HepG2 (cell line): Measurements from ENCODE around the gene SQSTM1. TPM values are rescaled to one million over a fixed set of nuclear protein-coding genes. Genes with fewer than 3 reads are reported as not detected.

Experiments
- DDIT3 ChIP-seq: sonication (generic); formaldehyde crosslinking; IDR thresholded peaks from 2 replicates; pipeline ENCODE4 v1.4.0; 2020; ENCODE audit warnings: mild to moderate bottlenecking, missing genetic modification reagents
- DNMT1 ChIP-seq: sonication (generic); formaldehyde crosslinking; IDR thresholded peaks from 2 replicates; pipeline ENCODE4 v1.5.1; 2020; ENCODE audit warnings: mild to moderate bottlenecking, missing genetic modification reagents
- HNRNPLL ChIP-seq: fragments of 200-400 bp; formaldehyde crosslinking; IDR thresholded peaks from 2 replicates; pipeline ENCODE4 v1.6.1; 2017; ENCODE audit warnings: mild to moderate bottlenecking, low read depth, low read length; ENCODE audit not compliant: poor library complexity, severe bottlenecking
- NR1H2 ChIP-seq: sonication (generic); formaldehyde crosslinking; IDR thresholded peaks from 2 replicates; pipeline ENCODE4 v1.8.1; 2022; ENCODE audit warnings: low read depth, missing genetic modification reagents, borderline replicate concordance
- NR2C2 ChIP-seq: sonication (generic); formaldehyde crosslinking; IDR thresholded peaks from 2 replicates; pipeline ENCODE4 v1.4.0; 2020; ENCODE audit warnings: missing genetic modification reagents, mild to moderate bottlenecking, moderate library complexity, borderline replicate concordance
- PAX8 ChIP-seq: sonication (generic); formaldehyde crosslinking; IDR thresholded peaks from 2 replicates; pipeline ENCODE4 v1.8.0; 2022; ENCODE audit warnings: mild to moderate bottlenecking, missing genetic modification reagents, borderline replicate concordance
- TARDBP ChIP-seq: sonication (generic); formaldehyde crosslinking; IDR thresholded peaks from 2 replicates; pipeline ENCODE4 v1.8.0; 2022; ENCODE audit warnings: mild to moderate bottlenecking, missing genetic modification reagents
- ZBED4 ChIP-seq: sonication (generic); formaldehyde crosslinking; IDR thresholded peaks from 2 replicates; pipeline ENCODE4 v1.4.0; 2020; ENCODE audit warnings: missing genetic modification reagents, borderline replicate concordance
- ZBTB14 ChIP-seq: sonication (generic); formaldehyde crosslinking; IDR thresholded peaks from 2 replicates; pipeline ENCODE4 v1.4.0; 2020; ENCODE audit warnings: missing genetic modification reagents
- ZBTB43 ChIP-seq: sonication (generic); formaldehyde crosslinking; conservative IDR thresholded peaks from 2 replicates; pipeline ENCODE4 v1.4.0; 2020; ENCODE audit warnings: missing genetic modification reagents
- polyA plus RNA-seq, 8 experiments: library from polyadenylated mRNA; depleted of rRNA in 3 of 8; stranded (reverse) in 7 of 8; unstranded in 1 of 8; fragments of >200 nt; fragmentation: Illumina TruSeq in 4 of 8; extraction: Trizol in 4 of 8; gene quantifications; 2 replicates each; pipeline versions ENCODE4 v1.2.1 to v1.2.3, GENCODE V29; 2011 to 2016; ENCODE audit warnings: low read depth in 4 of 8, missing spikeins in 1 of 8, mixed read lengths in 1 of 8; ENCODE audit not compliant: insufficient read depth in 1 of 8
- total RNA-seq, 5 experiments: library from RNA; depleted of rRNA; stranded (reverse); fragments of >200 nt; fragmentation: Illumina TruSeq; extraction: Trizol; gene quantifications; 2 replicates each; pipeline ENCODE4 v1.2.3, GENCODE V29; 2016; ENCODE audit warnings: low read depth in 1 of 5
- TF ChIP-seq, protein P1 (sequence below): sonication (generic); formaldehyde crosslinking; IDR thresholded peaks from 2 replicates; pipeline ENCODE4 v1.8.1; 2023; ENCODE audit warnings: mild to moderate bottlenecking, moderate library complexity, missing genetic modification reagents
- TF ChIP-seq, protein P2 (sequence below): sonication (generic); formaldehyde crosslinking; conservative IDR thresholded peaks from 2 replicates; pipeline ENCODE4 v1.4.0; 2020; ENCODE audit warnings: missing genetic modification reagents
- TF ChIP-seq, protein P3 (sequence below): sonication (generic); formaldehyde crosslinking; IDR thresholded peaks from 2 replicates; pipeline ENCODE4 v1.5.0; 2020; ENCODE audit warnings: missing genetic modification reagents
- TF ChIP-seq, protein P4 (sequence below): sonication (generic); formaldehyde crosslinking; IDR thresholded peaks from 2 replicates; pipeline ENCODE4 v1.5.0; 2020; ENCODE audit warnings: missing genetic modification reagents

The SQSTM1 gene
- total and polyA plus RNA-seq, 2 of the 13 experiments (the other 11 are each of a cell fraction or from before 2014, with no cell fraction given) = 90.9 to 160 TPM

GRCh38 chr5:179820483-179821297, at the start of gene SQSTM1 (continued):
- peak; percentile 65; the same call in 1 of the 2 replicates for TF ChIP-seq ZBED4 (CRISPR knock-in tag)
- peak; percentile 84 for TF ChIP-seq NR1H2 (CRISPR knock-in tag)
- TF ChIP-seq, protein P1, sequence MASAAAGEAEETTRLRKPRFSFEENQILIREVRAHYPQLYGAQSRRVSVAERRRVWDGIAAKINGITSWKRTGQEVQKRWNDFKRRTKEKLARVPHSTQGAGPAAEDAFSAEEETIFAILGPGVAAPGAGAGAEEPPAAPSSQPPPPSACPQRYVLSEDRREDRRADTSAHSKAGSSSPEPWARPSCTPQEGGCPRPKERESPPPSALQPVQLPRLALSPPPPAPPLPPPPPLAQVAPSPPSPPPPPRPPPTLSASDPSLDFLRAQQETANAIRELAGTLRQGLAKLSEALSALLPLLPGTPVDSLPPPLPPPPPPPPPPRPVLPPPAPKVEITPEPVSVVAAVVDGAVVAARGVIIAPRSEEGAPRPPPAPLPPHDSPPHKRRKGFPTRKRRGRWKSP = no peak
- TF ChIP-seq, protein P2, sequence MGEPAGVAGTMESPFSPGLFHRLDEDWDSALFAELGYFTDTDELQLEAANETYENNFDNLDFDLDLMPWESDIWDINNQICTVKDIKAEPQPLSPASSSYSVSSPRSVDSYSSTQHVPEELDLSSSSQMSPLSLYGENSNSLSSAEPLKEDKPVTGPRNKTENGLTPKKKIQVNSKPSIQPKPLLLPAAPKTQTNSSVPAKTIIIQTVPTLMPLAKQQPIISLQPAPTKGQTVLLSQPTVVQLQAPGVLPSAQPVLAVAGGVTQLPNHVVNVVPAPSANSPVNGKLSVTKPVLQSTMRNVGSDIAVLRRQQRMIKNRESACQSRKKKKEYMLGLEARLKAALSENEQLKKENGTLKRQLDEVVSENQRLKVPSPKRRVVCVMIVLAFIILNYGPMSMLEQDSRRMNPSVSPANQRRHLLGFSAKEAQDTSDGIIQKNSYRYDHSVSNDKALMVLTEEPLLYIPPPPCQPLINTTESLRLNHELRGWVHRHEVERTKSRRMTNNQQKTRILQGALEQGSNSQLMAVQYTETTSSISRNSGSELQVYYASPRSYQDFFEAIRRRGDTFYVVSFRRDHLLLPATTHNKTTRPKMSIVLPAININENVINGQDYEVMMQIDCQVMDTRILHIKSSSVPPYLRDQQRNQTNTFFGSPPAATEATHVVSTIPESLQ (CRISPR knock-in tag) = no peak
- TF ChIP-seq ZBTB14 (CRISPR knock-in tag) = no peak
- TF ChIP-seq TARDBP (CRISPR knock-in tag) = peak; percentile 10; the same call in 1 of the 2 replicates
- no peak for TF ChIP-seq DDIT3
- TF ChIP-seq, protein P3, sequence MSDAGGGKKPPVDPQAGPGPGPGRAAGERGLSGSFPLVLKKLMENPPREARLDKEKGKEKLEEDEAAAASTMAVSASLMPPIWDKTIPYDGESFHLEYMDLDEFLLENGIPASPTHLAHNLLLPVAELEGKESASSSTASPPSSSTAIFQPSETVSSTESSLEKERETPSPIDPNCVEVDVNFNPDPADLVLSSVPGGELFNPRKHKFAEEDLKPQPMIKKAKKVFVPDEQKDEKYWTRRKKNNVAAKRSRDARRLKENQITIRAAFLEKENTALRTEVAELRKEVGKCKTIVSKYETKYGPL (CRISPR knock-in tag) = no peak
- TF ChIP-seq PAX8 (CRISPR knock-in tag) = no peak
- TF ChIP-seq HNRNPLL = no peak
- no peak for TF ChIP-seq DNMT1 (CRISPR knock-in tag)
- TF ChIP-seq NR2C2 = peak; percentile 55
- TF ChIP-seq, protein P4, sequence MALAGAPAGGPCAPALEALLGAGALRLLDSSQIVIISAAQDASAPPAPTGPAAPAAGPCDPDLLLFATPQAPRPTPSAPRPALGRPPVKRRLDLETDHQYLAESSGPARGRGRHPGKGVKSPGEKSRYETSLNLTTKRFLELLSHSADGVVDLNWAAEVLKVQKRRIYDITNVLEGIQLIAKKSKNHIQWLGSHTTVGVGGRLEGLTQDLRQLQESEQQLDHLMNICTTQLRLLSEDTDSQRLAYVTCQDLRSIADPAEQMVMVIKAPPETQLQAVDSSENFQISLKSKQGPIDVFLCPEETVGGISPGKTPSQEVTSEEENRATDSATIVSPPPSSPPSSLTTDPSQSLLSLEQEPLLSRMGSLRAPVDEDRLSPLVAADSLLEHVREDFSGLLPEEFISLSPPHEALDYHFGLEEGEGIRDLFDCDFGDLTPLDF = no peak
- TF ChIP-seq ZBTB43 (CRISPR knock-in tag) = no peak; the same call in 1 of the 2 replicates
